ENCODE data around the gene LCE1D.

LCE1D gene

DNA sequence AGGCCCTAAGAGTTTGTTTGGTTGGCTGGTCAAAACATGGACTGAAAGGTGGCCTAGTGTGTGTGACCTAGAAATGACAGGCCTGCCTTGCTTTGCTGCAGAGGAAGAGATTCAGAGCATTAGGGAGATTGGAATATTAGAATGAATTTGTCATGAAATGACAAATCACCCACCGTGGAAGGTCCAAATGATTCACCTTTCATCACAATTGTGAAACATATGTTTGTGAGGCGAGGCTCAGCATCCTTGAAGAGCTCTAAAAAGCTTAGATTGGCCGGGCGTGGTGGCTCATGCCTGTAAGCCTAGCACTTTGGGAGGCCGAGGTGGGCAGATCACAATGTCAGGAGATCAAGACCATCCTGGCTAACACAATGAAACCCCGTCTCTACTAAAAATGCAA lies 20.8 kb downstream of the LCE1D start:
- no peak for DNase-seq

DNA sequence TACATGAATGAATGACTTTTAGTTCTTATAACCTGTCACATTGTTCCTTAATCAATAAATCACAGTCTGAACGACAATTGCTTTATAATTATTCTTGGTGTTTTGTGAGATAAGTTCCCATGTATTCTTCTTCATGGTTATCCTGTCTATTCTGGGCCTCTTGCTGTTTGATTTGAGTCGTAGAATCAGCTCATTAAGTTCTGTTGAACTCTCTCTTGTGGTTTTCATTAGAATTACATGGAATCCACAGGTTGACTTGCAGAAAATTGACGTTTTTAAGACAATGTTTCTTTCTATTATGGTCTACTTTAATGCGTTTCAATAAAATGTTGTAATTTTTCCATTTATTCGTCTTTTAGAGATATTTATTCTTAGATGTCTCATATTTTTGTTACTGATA lies 26.8 kb downstream of the LCE1D start:
- DNase-seq, result no peak

DNA sequence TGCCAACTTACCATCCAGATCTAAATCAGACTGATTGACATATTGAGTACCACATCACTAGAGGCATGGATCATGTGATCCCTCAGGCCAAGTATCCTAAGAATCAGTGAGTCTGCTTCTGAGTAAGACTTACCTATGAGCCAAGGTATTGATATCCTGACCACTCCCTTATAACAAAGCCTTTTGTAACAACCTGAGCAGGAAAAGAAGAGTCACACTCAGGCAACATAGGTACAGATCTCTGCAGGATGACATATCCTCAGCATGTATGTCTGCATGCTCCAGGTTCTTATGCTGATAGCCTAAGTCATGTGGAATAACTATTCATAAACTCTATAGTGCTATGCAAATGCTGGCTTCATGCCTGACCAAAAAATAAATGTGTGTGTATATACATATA lies 28.4 kb downstream of the LCE1D start:
- DNase-seq, result no peak

DNA sequence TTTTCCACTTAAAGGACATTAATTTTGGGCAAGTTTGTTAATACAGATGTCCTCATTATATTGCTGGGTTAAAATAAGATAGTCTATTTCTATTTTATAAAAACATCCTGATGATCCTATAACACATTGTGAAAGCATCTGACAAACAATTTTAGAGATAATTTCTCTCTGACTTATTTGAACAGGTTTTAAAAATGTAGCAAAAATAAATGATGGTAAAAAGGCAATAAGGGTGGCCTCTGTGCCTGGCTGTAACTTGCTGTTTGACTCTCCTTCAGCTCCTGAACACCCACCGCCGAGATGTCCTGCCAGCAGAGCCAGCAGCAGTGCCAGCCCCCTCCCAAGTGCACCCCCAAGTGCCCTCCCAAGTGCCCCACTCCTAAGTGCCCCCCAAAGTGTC lies 30.7 kb downstream of the LCE1D start, which contains the start of gene LCE1A:
Gene LCE1A, plus strand, starts transcription at position 301 of the 400 bp plus-strand sequence. Its CDS starts 0 bp downstream, at position 301.
- DNase-seq, result no peak

DNA sequence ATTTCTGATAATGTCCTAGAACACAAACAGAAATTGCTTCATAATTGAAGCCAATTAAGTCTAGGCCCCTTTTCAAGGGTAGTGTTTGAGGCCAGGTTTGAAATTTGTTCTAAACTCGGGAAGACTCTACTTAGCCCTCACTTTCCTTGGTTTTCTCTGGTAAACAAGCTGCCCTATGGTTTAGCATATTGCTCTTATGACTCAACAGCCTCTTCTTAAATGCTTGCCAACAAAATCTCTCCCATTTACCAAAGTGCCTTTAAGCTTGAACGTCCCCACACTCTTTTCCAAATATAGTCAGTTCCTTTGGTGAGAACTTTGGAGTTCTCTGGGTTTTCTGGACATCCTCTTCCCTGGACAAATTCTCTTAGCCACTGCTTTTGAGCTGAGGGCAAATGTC lies 40.3 kb downstream of the LCE1D start:
- DNase-seq, result no peak

DNA sequence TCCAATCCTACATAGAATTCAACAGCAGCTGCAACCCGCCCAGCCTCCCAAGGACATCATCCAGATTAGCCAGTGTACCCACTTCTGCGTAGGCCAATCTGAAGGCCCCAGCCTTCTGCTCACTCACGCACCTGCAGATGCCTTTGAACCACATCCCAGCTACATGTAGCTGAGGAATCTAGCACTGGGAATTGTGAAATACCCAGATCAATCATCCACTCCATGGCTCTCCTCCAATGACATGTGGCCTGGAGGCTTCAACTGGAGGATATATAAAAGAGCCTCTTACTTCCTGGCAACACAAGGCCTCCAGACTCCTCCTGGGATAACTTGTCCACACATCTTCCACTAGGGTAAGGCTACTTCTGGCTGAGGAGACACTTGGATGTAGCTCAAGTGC lies 46.0 kb downstream of the LCE1D start, which contains the start of gene LCE6A:
Gene LCE6A, plus strand, starts transcription at position 301 of the 400 bp plus-strand sequence. CDS start 665 bp downstream, outside the sequence.
- no peak for DNase-seq

All from hematopoietic multipotent progenitor cell treated with erythropoietin and hydrocortisone succinate and interleukin-3 and kit ligand, for 8 days (in vitro differentiated cells).